ENCODE measurements around the gene TMCO5A. TPM values are rescaled to one million over a fixed set of nuclear protein-coding genes. Genes with fewer than 3 reads are reported as not detected.

TMCO5A gene
- total RNA-seq, 4 donors from 2014 or later = not detected

DNA sequence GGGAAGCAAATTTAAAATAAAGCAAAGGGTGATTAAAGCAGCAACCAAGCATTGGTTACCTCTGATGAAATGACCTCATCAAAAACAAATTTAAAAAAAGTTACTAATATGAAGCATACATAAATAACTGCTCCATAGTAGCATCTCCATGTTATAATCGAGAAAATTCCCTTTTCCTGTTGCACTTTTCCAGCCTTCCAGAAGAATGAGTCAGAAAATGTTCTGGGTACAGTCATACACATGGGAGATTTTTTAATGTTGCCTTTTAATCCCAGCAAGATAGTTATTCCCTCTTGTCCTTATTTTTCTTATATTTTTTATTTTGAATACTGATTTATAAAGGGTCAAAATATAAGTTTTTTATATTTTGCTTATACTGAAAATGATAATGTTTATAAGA, 2.6 kb upstream of the TMCO5A start:
- TF ChIP-seq, protein P1, sequence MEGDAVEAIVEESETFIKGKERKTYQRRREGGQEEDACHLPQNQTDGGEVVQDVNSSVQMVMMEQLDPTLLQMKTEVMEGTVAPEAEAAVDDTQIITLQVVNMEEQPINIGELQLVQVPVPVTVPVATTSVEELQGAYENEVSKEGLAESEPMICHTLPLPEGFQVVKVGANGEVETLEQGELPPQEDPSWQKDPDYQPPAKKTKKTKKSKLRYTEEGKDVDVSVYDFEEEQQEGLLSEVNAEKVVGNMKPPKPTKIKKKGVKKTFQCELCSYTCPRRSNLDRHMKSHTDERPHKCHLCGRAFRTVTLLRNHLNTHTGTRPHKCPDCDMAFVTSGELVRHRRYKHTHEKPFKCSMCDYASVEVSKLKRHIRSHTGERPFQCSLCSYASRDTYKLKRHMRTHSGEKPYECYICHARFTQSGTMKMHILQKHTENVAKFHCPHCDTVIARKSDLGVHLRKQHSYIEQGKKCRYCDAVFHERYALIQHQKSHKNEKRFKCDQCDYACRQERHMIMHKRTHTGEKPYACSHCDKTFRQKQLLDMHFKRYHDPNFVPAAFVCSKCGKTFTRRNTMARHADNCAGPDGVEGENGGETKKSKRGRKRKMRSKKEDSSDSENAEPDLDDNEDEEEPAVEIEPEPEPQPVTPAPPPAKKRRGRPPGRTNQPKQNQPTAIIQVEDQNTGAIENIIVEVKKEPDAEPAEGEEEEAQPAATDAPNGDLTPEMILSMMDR (IDR thresholded peaks at IDR 0.05; ENCODE audit: low read depth) = no peak

GRCh38 chr15:37932549-37932948, 1.9 kb upstream of the TMCO5A start:
- TF ChIP-seq, protein P1 (IDR thresholded peaks at IDR 0.05; ENCODE audit: low read depth) = no peak

GRCh38 chr15:37933666-37934065, 774 bp upstream of the TMCO5A start:
- TF ChIP-seq, protein P1 (IDR thresholded peaks at IDR 0.05; ENCODE audit: low read depth) = no peak

GRCh38 chr15:37940876-37941275, 6.4 kb downstream of the TMCO5A start:
- TF ChIP-seq, protein P1 (IDR thresholded peaks at IDR 0.05; ENCODE audit: low read depth) = no peak

GRCh38 chr15:37941779-37942178, 7.3 kb downstream of the TMCO5A start:
- TF ChIP-seq, protein P1 (IDR thresholded peaks at IDR 0.05; ENCODE audit: low read depth) = no peak

DNA sequence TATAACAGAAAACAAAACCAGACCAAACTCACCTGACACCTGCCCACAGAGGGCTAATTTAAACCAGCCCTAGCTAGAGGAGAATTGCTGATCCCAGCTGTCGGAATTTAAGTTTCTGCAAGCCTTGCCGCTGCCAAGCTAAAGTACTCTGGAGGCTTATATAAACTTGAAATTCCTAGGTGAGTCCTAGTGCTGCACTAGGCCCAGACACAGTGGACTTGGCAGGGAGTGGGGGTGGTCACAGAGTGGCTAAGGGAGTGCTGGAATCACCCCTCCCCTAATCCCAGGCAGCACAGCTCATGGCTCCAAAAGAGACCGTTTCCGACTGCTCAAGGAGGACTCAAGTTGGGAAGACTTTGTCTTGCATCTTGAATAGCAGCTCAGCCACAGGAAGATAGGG, 17.6 kb downstream of the TMCO5A start:
- TF ChIP-seq, protein P1 (IDR thresholded peaks at IDR 0.05; ENCODE audit: low read depth) = no peak

- TF ChIP-seq, protein P1 (IDR thresholded peaks at IDR 0.05; ENCODE audit: low read depth) = no peak
These were observed 33.3 kb downstream of the TMCO5A start for GRCh38 chr15:37967788-37968187.
